Transverse colon (tissue), 4 donors: ENCODE measurements around the gene LSM3. TPM values are rescaled to one million over a fixed set of nuclear protein-coding genes. Genes with fewer than 3 reads are reported as not detected.

Experiments used
- DNase-seq: peaks from one replicate; pipeline ENCODE4 v3.0.0-alpha.2; 2019
- H3K27ac ChIP-seq, 4 donors: fragments of 200-600 bp; sonication (generic); 2 replicates each; pipeline ENCODE4 v1.5.1; 2016 to 2018; ENCODE audit warnings: inconsistent platforms in 4 of 4
- H3K27me3 ChIP-seq: fragments of 200-600 bp; sonication (generic); 2 replicates; pipeline ENCODE4 v1.5.1; 2017; ENCODE audit warnings: inconsistent platforms
- H3K36me3 ChIP-seq, 4 donors: fragments of 200-600 bp; sonication (generic); 2 replicates each; pipeline ENCODE4 v1.5.1; 2017 to 2019; ENCODE audit warnings: inconsistent platforms in 4 of 4
- H3K4me1 ChIP-seq, 4 donors: fragments of 200-600 bp; sonication (generic); 2 replicates each; pipeline ENCODE4 v1.5.1; 2017 to 2020; ENCODE audit warnings: inconsistent platforms in 4 of 4
- H3K4me3 ChIP-seq, 4 donors: fragments of 200-600 bp; sonication (generic); 1 replicate in 1 of 4; 2 replicates in 3 of 4; pipeline versions ENCODE4 v1.5.1 to v1.6.1; 2017 to 2019; ENCODE audit warnings: inconsistent platforms in 4 of 4
- H3K9me3 ChIP-seq, 2 donors: fragments of 200-600 bp; sonication (generic); 2 replicates each; pipeline ENCODE4 v1.5.1; 2017 to 2019; ENCODE audit warnings: inconsistent platforms in 2 of 2
- CTCF ChIP-seq, 5 experiments: fragments of 200-600 bp in 3 of 5; fragments of 450-650 bp in 2 of 5; sonication (generic) in 3 of 5; IDR thresholded peaks; 1 replicate in 2 of 5; 2 replicates in 3 of 5; pipeline ENCODE4 v1.5.1; 2016 to 2017; ENCODE audit warnings: antibody characterized with exemption in 5 of 5, inconsistent platforms in 3 of 5, mild to moderate bottlenecking in 2 of 5, moderate library complexity in 1 of 5
- EP300 ChIP-seq: sonication (generic); formaldehyde crosslinking; IDR thresholded peaks from one replicate; pipeline ENCODE4 v1.6.1; 2017; ENCODE audit warnings: antibody characterized with exemption, low read depth
- POLR2A ChIP-seq: fragments of 450-650 bp; IDR thresholded peaks from one replicate; pipeline ENCODE4 v1.6.1; 2016; ENCODE audit warnings: antibody characterized with exemption, mild to moderate bottlenecking, moderate library complexity
- POLR2AphosphoS5 ChIP-seq, 3 donors: sonication (generic); formaldehyde crosslinking; IDR thresholded peaks; one replicate each; pipeline ENCODE4 v1.6.1; 2016; ENCODE audit warnings: antibody characterized with exemption in 3 of 3
- WGBS, 2 donors: methylation state at CpG; one replicate each; pipeline ENCODE4 v1.1.5; 2018; ENCODE audit warnings: low coverage in 1 of 2; 5-methylcytosine and 5-hydroxymethylcytosine counted together
- in situ Hi-C, 4 donors: fragments of 200-750 bp; cut with MboI; loops; one replicate each; pipeline versions ENCODE4 v1.15.0 to v1.15.1; 2017; ENCODE audit warnings: low sequenced_read_pairs in 3 of 4, low pct_ligation_motif_present in 1 of 4, low pct_unique_long_range_greater_than_20kb in 1 of 4
- intact Hi-C: fragments of 100-400 bp; cut with DNase I; formaldehyde crosslinking; loops from one replicate; pipeline ENCODE4 v1.15.1; 2023; ENCODE audit warnings: low total_unique reads
- total RNA-seq, 4 donors: library from RNA; depleted of rRNA; stranded (reverse); fragments of >200 nt; gene quantifications; one replicate each; pipeline ENCODE4 v1.1.0, GENCODE V29; 2016

Gene LSM3
- total RNA-seq, 4 donors from 2014 or later: 5.6 to 9.6 (median 8.0) TPM

DNA sequence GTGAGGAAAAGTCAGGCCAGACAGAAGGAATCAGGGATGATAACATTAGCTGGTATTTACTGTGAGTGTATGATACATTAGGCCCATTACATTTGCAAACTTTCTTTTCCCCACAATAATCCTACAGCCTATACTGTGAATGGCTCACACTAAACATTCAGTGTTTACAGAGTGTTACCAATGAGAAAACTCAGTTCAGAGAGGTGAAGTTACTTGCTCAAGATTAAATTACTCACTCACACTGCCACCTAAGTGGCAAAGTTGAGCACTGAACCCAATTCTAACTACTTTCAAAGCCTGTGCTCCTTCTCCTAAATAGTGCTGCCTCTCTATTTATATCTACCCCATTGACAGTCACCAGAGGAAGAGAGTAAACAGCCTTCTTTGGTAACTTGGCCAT lies 8.7 kb upstream of the LSM3 start:
- H3K4me3 ChIP-seq: no peak overlapping the region
- intact Hi-C loops (loop anchor here (5.0 kb wide), 1 partner anchor 43 kb away; the partner anchor contains the start of gene TMEM43), in situ Hi-C loops (loop anchor here in 2 of 4 donors (10.0 to 25.0 kb wide), 2 partner anchors 45 to 283 kb away; partner anchors contain the start of genes CHCHD4 (in 1 of the 2), TMEM43 (in 1 of the 2) and WNT7A (in 1 of the 2))
- no peak for TF ChIP-seq POLR2A
- no peak for TF ChIP-seq EP300
- no peak for TF ChIP-seq POLR2AphosphoS5 (IDR thresholded peaks at IDR 0.05)
- DNase-seq: no peak
- H3K9me3 ChIP-seq: no peaks in the 10 kb centered on the region
- H3K27ac ChIP-seq: no peak overlapping the region
- H3K27me3 ChIP-seq: no peaks in the 10 kb centered on the region
- H3K4me1 ChIP-seq: peaks cover 0 to 4% (median 0%) of the 10 kb centered on the region in 4 donors
- H3K36me3 ChIP-seq: peaks cover 0 to 81% (median 30%) of the 10 kb centered on the region in 4 donors

GRCh38 chr3:14170531-14171159 lies 8.0 kb upstream of the LSM3 start:
- no peak for TF ChIP-seq EP300
- TF ChIP-seq CTCF (IDR thresholded peaks at IDR 0.05): no peak
- TF ChIP-seq POLR2AphosphoS5 (IDR thresholded peaks at IDR 0.05): no peak
- TF ChIP-seq POLR2A: no peak
- intact Hi-C loops (loop anchor here (5.0 kb wide), 1 partner anchor 43 kb away; the partner anchor contains the start of gene TMEM43), in situ Hi-C loops (loop anchor here in 2 of 4 donors (10.0 to 25.0 kb wide), 2 partner anchors 46 to 283 kb away; partner anchors contain the start of genes CHCHD4 (in 1 of the 2), TMEM43 (in 1 of the 2) and WNT7A (in 1 of the 2))
- H3K36me3 ChIP-seq: peaks cover 0 to 74% (median 27%) of the 10 kb centered on the region in 4 donors
- H3K4me3 ChIP-seq: no peak overlapping the region
- no peaks in the 10 kb centered on the region for H3K27me3 ChIP-seq
- no peaks in the 10 kb centered on the region for H3K9me3 ChIP-seq
- 64 to 77% methylated on average over 1 to 2 of the region's 2 CpGs for WGBS, 2 donors
- H3K4me1 ChIP-seq: peaks cover 0 to 11% (median 2%) of the 10 kb centered on the region in 4 donors
- DNase-seq: no peak
- no peak overlapping the region for H3K27ac ChIP-seq

- in situ Hi-C loops (loop anchor here in 2 of 4 donors (10.0 to 25.0 kb wide), 2 partner anchors 48 to 285 kb away; partner anchors contain the start of genes CHCHD4 (in 1 of the 2), TMEM43 (in 1 of the 2) and WNT7A (in 1 of the 2)), intact Hi-C loops (loop anchor here (5.0 kb wide), 1 partner anchor 45 kb away; the partner anchor contains the start of gene TMEM43)
- Histone ChIP-seq H3K27ac (no peak overlapping the region), H3K4me1 (peaks cover 3 to 21% (median 11%) of the 10 kb centered on the region in 4 donors), H3K4me3 (no peak overlapping the region), H3K9me3 (no peaks in the 10 kb centered on the region), H3K27me3 (no peaks in the 10 kb centered on the region), H3K36me3 (peaks cover 0 to 55% (median 22%) of the 10 kb centered on the region in 4 donors)
- WGBS, 2 donors: 87 to 94% methylated on average over 3 to 5 of the region's 5 CpGs
- no peak for TF ChIP-seq EP300
- no peak for TF ChIP-seq POLR2A
- TF ChIP-seq CTCF (IDR thresholded peaks at IDR 0.05): no peak
- TF ChIP-seq POLR2AphosphoS5 (IDR thresholded peaks at IDR 0.05): no peak
- no peak for DNase-seq
Observed at GRCh38 chr3:14172496-14172895, 6.1 kb upstream of the LSM3 start.

- in situ Hi-C loops: loop anchor here in 2 of 4 donors (10.0 to 25.0 kb wide), 2 partner anchors 50 to 287 kb away; partner anchors contain the start of genes CHCHD4 (in 1 of the 2), TMEM43 (in 1 of the 2) and WNT7A (in 1 of the 2)
- TF ChIP-seq CTCF (IDR thresholded peaks at IDR 0.05) (no peak), POLR2A (no peak), POLR2AphosphoS5 (IDR thresholded peaks at IDR 0.05) (no peak), EP300 (no peak)
- intact Hi-C loops: loop anchor here (5.0 kb wide), 1 partner anchor 47 kb away; the partner anchor contains the start of gene TMEM43
- peaks cover 0 to 35% (median 13%) of the 10 kb centered on the region in 4 donors for H3K36me3 ChIP-seq
- no peak overlapping the region for H3K27ac ChIP-seq
- no peak for DNase-seq
- WGBS, 2 donors: 60 to 65% methylated on average over 2 of the region's 2 CpGs
- H3K9me3 ChIP-seq: no peaks in the 10 kb centered on the region
- peaks cover 8 to 31% (median 20%) of the 10 kb centered on the region in 4 donors for H3K4me1 ChIP-seq
- no peak overlapping the region for H3K4me3 ChIP-seq
- H3K27me3 ChIP-seq: no peaks in the 10 kb centered on the region
Observed at GRCh38 chr3:14174483-14174882, 4.1 kb upstream of the LSM3 start.
